H9 (cell line): ENCODE data around the gene C1orf198. TPM values are rescaled to one million over a fixed set of nuclear protein-coding genes. Genes with fewer than 3 reads are reported as not detected.

Source experiments
- DNase-seq: peaks from one replicate; pipeline ENCODE4 v3.0.0-alpha.2; 2017
- H2AFZ ChIP-seq: one replicate; pipeline ENCODE4 v1.6.1; 2013; ENCODE audit warnings: mild to moderate bottlenecking, low read length, control low read depth, moderate library complexity
- H2AK5ac ChIP-seq: 2 replicates; pipeline ENCODE4 v1.6.1; 2013; ENCODE audit warnings: low read length, control low read depth, mixed read lengths; ENCODE audit not compliant: insufficient read length
- H2BK120ac ChIP-seq: one replicate; pipeline ENCODE4 v1.6.1; 2013; ENCODE audit warnings: low read depth, mild to moderate bottlenecking, low read length, control low read depth, inconsistent platforms; ENCODE audit not compliant: poor library complexity, severe bottlenecking
- H2BK12ac ChIP-seq: 2 replicates; pipeline ENCODE4 v1.6.1; 2013; ENCODE audit warnings: low read length, control low read depth, mixed read lengths, low read depth; ENCODE audit not compliant: insufficient read length
- H2BK15ac ChIP-seq: 2 replicates; pipeline ENCODE4 v1.6.1; 2013; ENCODE audit warnings: low read depth, low read length, control low read depth
- H2BK20ac ChIP-seq: one replicate; pipeline ENCODE4 v1.6.1; 2013; ENCODE audit warnings: low read depth, mild to moderate bottlenecking, low read length, control low read depth, inconsistent platforms; ENCODE audit not compliant: poor library complexity, severe bottlenecking
- H2BK5ac ChIP-seq: 2 replicates; pipeline ENCODE4 v1.6.1; 2013; ENCODE audit warnings: low read length, control low read depth, mixed read lengths; ENCODE audit not compliant: insufficient read length
- H3K14ac ChIP-seq: 2 replicates; pipeline ENCODE4 v1.6.1; 2013; ENCODE audit warnings: low read length, control low read depth; ENCODE audit not compliant: insufficient read depth
- H3K18ac ChIP-seq: 2 replicates; pipeline ENCODE4 v1.6.1; 2013; ENCODE audit warnings: low read depth, mild to moderate bottlenecking, mixed read lengths, low read length, control low read depth; ENCODE audit not compliant: insufficient read length
- H3K23ac ChIP-seq: 2 replicates; pipeline ENCODE4 v1.6.1; 2013; ENCODE audit warnings: low read length, control low read depth, mixed read lengths, low read depth; ENCODE audit not compliant: insufficient read length
- H3K23me2 ChIP-seq: 2 replicates; pipeline ENCODE4 v1.6.1; 2013; ENCODE audit warnings: low read depth, mild to moderate bottlenecking, mixed read lengths, low read length, control low read depth; ENCODE audit not compliant: insufficient read length, poor library complexity, severe bottlenecking
- H3K27ac ChIP-seq: 2 replicates; pipeline ENCODE4 v1.5.1; 2013; ENCODE audit warnings: low read length, control low read depth, mixed read lengths, low read depth; ENCODE audit not compliant: insufficient read length
- H3K27me3 ChIP-seq: 2 replicates; pipeline ENCODE4 v1.6.1; 2013; ENCODE audit warnings: low read length, control low read depth, inconsistent platforms; ENCODE audit not compliant: insufficient read depth
- H3K4ac ChIP-seq: 2 replicates; pipeline ENCODE4 v1.6.1; 2013; ENCODE audit warnings: low read depth, mild to moderate bottlenecking, control low read depth, inconsistent platforms, low read length, moderate library complexity
- H3K4me1 ChIP-seq: 2 replicates; pipeline ENCODE4 v1.6.1; 2013; ENCODE audit warnings: low read length, control low read depth, inconsistent platforms; ENCODE audit not compliant: insufficient read depth
- H3K4me2 ChIP-seq: 2 replicates; pipeline ENCODE4 v1.6.1; 2013; ENCODE audit warnings: low read length, control low read depth, mixed read lengths; ENCODE audit not compliant: insufficient read length, insufficient read depth
- H3K56ac ChIP-seq: 2 replicates; pipeline ENCODE4 v1.6.1; 2013; ENCODE audit warnings: low read depth, mild to moderate bottlenecking, mixed read lengths, low read length, control low read depth; ENCODE audit not compliant: insufficient read length
- H3K79me1 ChIP-seq: 2 replicates; pipeline ENCODE4 v1.6.1; 2013; ENCODE audit warnings: low read depth, mild to moderate bottlenecking, moderate library complexity, low read length, control low read depth, inconsistent platforms; ENCODE audit not compliant: insufficient read depth, poor library complexity, severe bottlenecking
- H3K79me2 ChIP-seq: 2 replicates; pipeline ENCODE4 v1.6.1; 2013; ENCODE audit warnings: low read length, control low read depth, inconsistent platforms; ENCODE audit not compliant: insufficient read depth
- H3K9ac ChIP-seq: 2 replicates; pipeline ENCODE4 v1.6.1; 2013; ENCODE audit warnings: low read length, control low read depth, mixed read lengths; ENCODE audit not compliant: insufficient read length; ENCODE audit errors: extremely low read depth
- H3K9me3 ChIP-seq: one replicate; pipeline ENCODE4 v1.6.1; 2013; ENCODE audit warnings: low read depth, low read length, inconsistent platforms; ENCODE audit not compliant: control insufficient read depth
- H3T11ph ChIP-seq: one replicate; pipeline ENCODE4 v1.6.1; 2013; ENCODE audit warnings: mild to moderate bottlenecking, low read length, control low read depth, inconsistent platforms
- H4K20me1 ChIP-seq: one replicate; pipeline ENCODE4 v1.6.1; 2013; ENCODE audit not compliant: control insufficient read depth, insufficient read length, insufficient read depth
- H4K5ac ChIP-seq: 2 replicates; pipeline ENCODE4 v1.6.1; 2013; ENCODE audit warnings: low read depth, mild to moderate bottlenecking, mixed read lengths, low read length, control low read depth; ENCODE audit not compliant: insufficient read length
- H4K8ac ChIP-seq: replicated peaks from 2 replicates; pipeline ENCODE4 v1.6.1; 2013; ENCODE audit warnings: low read length, control low read depth, mixed read lengths, low read depth; ENCODE audit not compliant: insufficient read length
- H4K91ac ChIP-seq: 2 replicates; pipeline ENCODE4 v1.6.1; 2013; ENCODE audit warnings: low read depth, mild to moderate bottlenecking, moderate library complexity, mixed read lengths, low read length, control low read depth; ENCODE audit not compliant: insufficient read length
- H3K27ac Mint-ChIP-seq, 3 experiments: 2 replicates in 2 of 3; 3 replicates in 1 of 3; pipeline ENCODE4 v1.8.0; 2020 to 2021; ENCODE audit warnings: mixed read lengths in 3 of 3, mild to moderate bottlenecking in 1 of 3, moderate library complexity in 1 of 3
- H3K27me3 Mint-ChIP-seq: 2 replicates; pipeline ENCODE4 v1.8.0; 2021; ENCODE audit warnings: low read depth, mild to moderate bottlenecking, moderate library complexity, mixed read lengths
- H3K36me3 Mint-ChIP-seq, 3 experiments: 2 replicates in 2 of 3; 3 replicates in 1 of 3; pipeline ENCODE4 v1.8.0; 2020 to 2021; ENCODE audit warnings: low read depth in 3 of 3, mixed read lengths in 3 of 3; ENCODE audit not compliant: insufficient read depth in 1 of 3
- H3K4me1 Mint-ChIP-seq, 2 experiments: 2 replicates each; pipeline ENCODE4 v1.8.0; 2020; ENCODE audit warnings: mixed read lengths in 2 of 2
- H3K4me3 Mint-ChIP-seq, 2 experiments: 2 replicates in 1 of 2; 3 replicates in 1 of 2; pipeline ENCODE4 v1.8.0; 2020 to 2021; ENCODE audit warnings: mild to moderate bottlenecking in 2 of 2, mixed read lengths in 2 of 2, moderate library complexity in 1 of 2
- H3K9me3 Mint-ChIP-seq, 2 experiments: 2 replicates in 1 of 2; 3 replicates in 1 of 2; pipeline ENCODE4 v1.8.0; 2020; ENCODE audit warnings: mild to moderate bottlenecking in 2 of 2, mixed read lengths in 2 of 2, moderate library complexity in 1 of 2
- WGBS: extraction: QIAGEN DNeasy Blood & Tissue Kit; methylation state at CpG from one replicate; pipeline ENCODE4 v1.1.7; 2013; ENCODE audit warnings: missing lambda C conversion rate, low lambda C conversion rate, mixed read lengths; ENCODE audit not compliant: insufficient read length; ENCODE audit errors: extremely low coverage; 5-methylcytosine and 5-hydroxymethylcytosine counted together
- total RNA-seq: library from RNA; stranded (reverse); gene quantifications from 2 replicates; pipeline ENCODE4 v1.2.1, GENCODE V29; 2021
- TF ChIP-seq, protein P1 (sequence below): fragments of 200-600 bp; sonication (generic); conservative IDR thresholded peaks from 3 replicates; pipeline ENCODE4 v1.8.0; 2021; ENCODE audit warnings: antibody characterized with exemption, mild to moderate bottlenecking

Gene C1orf198
- total RNA-seq, 1 experiment from 2014 or later = 28.9 TPM

DNA sequence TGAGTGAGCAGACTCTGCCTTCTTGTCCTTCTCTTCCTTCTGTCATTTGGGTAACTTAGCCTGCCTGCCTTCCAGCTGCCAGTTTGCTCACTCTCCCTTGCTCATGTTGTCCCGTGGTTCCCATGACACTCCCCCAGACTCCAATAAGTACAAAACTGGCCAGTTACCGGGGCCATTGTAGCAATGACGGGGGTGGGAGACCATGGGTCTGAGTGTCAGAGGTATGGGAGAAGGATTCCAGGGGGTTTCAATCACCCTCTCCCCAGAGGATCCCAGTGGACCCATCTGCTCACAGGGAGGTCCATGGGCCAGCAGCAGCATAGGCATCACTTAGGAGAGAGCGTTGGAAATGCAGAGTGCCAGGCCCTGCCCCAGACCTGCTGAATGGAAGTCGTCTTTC lies 69.8 kb downstream of the C1orf198 start:
- Histone ChIP-seq H4K8ac (no peak overlapping the region), H2BK20ac (no peak overlapping the region), H3K4me2 (no peak overlapping the region), H3K27ac (no peak overlapping the region), H2BK15ac (no peak overlapping the region), H3K14ac (no peak overlapping the region), H2AK5ac (no peak overlapping the region), H3K9me3 (no peaks in the 10 kb centered on the region), H3K79me2 (no peaks in the 10 kb centered on the region), H3K56ac (no peak overlapping the region), H2BK12ac (no peak overlapping the region), H2AFZ (no peak overlapping the region), H3K18ac (no peak overlapping the region), H3K4ac (no peak overlapping the region), H3K9ac (no peak overlapping the region), H3T11ph (no peak overlapping the region), H4K91ac (no peak overlapping the region), H4K20me1 (no peaks in the 10 kb centered on the region), H2BK5ac (no peak overlapping the region), H3K23me2 (no peaks in the 10 kb centered on the region), H3K4me1 (no peaks in the 10 kb centered on the region), H3K27me3 (no peaks in the 10 kb centered on the region; the same call in 1 of the 2 replicates), H3K23ac (no peak overlapping the region), H4K5ac (no peak overlapping the region), H3K79me1 (no peaks in the 10 kb centered on the region), H2BK120ac (no peak overlapping the region)
- H3K4me1 Mint-ChIP-seq = peaks cover 0 to 2% of the 10 kb centered on the region in 2 experiments; a peak in 2 of 4 replicates
- no CpG with 5 or more reads among the region's 5 CpGs for WGBS
- DNase-seq = no peak
- H3K27ac Mint-ChIP-seq = no peak overlapping the region
- H3K36me3 Mint-ChIP-seq = no peaks in the 10 kb centered on the region
- TF ChIP-seq, protein P1, sequence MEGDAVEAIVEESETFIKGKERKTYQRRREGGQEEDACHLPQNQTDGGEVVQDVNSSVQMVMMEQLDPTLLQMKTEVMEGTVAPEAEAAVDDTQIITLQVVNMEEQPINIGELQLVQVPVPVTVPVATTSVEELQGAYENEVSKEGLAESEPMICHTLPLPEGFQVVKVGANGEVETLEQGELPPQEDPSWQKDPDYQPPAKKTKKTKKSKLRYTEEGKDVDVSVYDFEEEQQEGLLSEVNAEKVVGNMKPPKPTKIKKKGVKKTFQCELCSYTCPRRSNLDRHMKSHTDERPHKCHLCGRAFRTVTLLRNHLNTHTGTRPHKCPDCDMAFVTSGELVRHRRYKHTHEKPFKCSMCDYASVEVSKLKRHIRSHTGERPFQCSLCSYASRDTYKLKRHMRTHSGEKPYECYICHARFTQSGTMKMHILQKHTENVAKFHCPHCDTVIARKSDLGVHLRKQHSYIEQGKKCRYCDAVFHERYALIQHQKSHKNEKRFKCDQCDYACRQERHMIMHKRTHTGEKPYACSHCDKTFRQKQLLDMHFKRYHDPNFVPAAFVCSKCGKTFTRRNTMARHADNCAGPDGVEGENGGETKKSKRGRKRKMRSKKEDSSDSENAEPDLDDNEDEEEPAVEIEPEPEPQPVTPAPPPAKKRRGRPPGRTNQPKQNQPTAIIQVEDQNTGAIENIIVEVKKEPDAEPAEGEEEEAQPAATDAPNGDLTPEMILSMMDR = no peak
- no peaks in the 10 kb centered on the region for H3K9me3 Mint-ChIP-seq
- H3K4me3 Mint-ChIP-seq = no peak overlapping the region
- peaks cover 71% of the 10 kb centered on the region for H3K27me3 Mint-ChIP-seq
